GM12878 (cell line): ENCODE results near the gene ARHGAP20. TPM values are rescaled to one million over a fixed set of nuclear protein-coding genes. Genes with fewer than 3 reads are reported as not detected.

ENCODE experiments used
- ATAC-seq: fragments of 200-7000 bp; cut with Tn5 transposase; 3 replicates; pipeline ENCODE4 v1.9.1; 2020; ENCODE audit warnings: mild to moderate bottlenecking, moderate library complexity
- BruUV-seq: library from RNA; stranded (reverse); fragments of 400-500 nt; replicated peaks from 2 replicates; lab custom pipeline; 2021; lab: Mats Ljungman, UMichigan
- CTCF ChIA-PET: fragments of 300-600 bp; sonication (Branson Sonifier 250); formaldehyde crosslinking; extraction: SDS; loops from one replicate; lab custom pipeline; 2021; ENCODE audit warnings: inconsistent platforms; lab: Yijun Ruan, JAX
- POLR2A ChIA-PET: fragments of 350-600 bp; formaldehyde crosslinking; extraction: SDS; loops from one replicate; lab custom pipeline; 2021; ENCODE audit warnings: inconsistent platforms; lab: Charles Lee
- RAD21 ChIA-PET: fragments of 300-600 bp; sonication (Branson Sonifier 250); formaldehyde crosslinking; loops from one replicate; lab custom pipeline; 2023; ENCODE audit warnings: antibody characterized with exemption; ENCODE audit not compliant: unreplicated experiment; lab: Charles Lee
- SMC1A ChIA-PET: fragments of 300-600 bp; sonication (Branson Sonifier 250); formaldehyde crosslinking; loops from one replicate; lab custom pipeline; 2023; ENCODE audit not compliant: unreplicated experiment, uncharacterized antibody; lab: Charles Lee
- DNase-seq: peaks from one replicate; pipeline ENCODE4 v3.0.0-alpha.2; 2011; ENCODE audit warnings: low read depth, low spot score
- FAIRE-seq: peaks from 3 replicates; lab custom pipeline; 2011; peaks lifted over from hg19 to GRCh38; lab: Jason Lieb, UNC
- H2AFZ ChIP-seq: 2 replicates; pipeline ENCODE4 v1.6.0; 2011; ENCODE audit warnings: low read depth, low read length, control low read depth; ENCODE audit not compliant: control insufficient read depth
- H3K27ac ChIP-seq: 2 replicates; pipeline ENCODE4 v1.5.1; 2011; ENCODE audit warnings: control low read depth; ENCODE audit not compliant: control insufficient read depth, insufficient read depth
- H3K27me3 ChIP-seq, 2 experiments: replicated peaks in 1 of 2; 2 replicates each; pipeline versions ENCODE4 v1.6.0 to v1.6.1; 2011; ENCODE audit warnings: low read length in 1 of 2; ENCODE audit not compliant: control insufficient read depth in 2 of 2, insufficient read depth in 2 of 2
- H3K36me3 ChIP-seq, 2 experiments: 2 replicates each; pipeline ENCODE4 v1.5.1; 2011; ENCODE audit warnings: low read length in 1 of 2; ENCODE audit not compliant: control insufficient read depth in 2 of 2, insufficient read depth in 2 of 2
- H3K4me1 ChIP-seq: 2 replicates; pipeline ENCODE4 v1.6.1; 2011; ENCODE audit warnings: mild to moderate bottlenecking, low read length, moderate library complexity, mixed read lengths; ENCODE audit not compliant: control insufficient read depth, insufficient read depth
- H3K4me2 ChIP-seq: 2 replicates; pipeline ENCODE4 v1.6.0; 2011; ENCODE audit warnings: control low read depth; ENCODE audit not compliant: control insufficient read depth, insufficient read depth
- H3K4me3 ChIP-seq: fragments of 200-600 bp; sonication (generic); 2 replicates; pipeline ENCODE4 v1.5.1; 2016
- H3K79me2 ChIP-seq: 2 replicates; pipeline ENCODE4 v1.6.0; 2011; ENCODE audit warnings: low read length; ENCODE audit not compliant: control insufficient read depth, insufficient read depth
- H3K9ac ChIP-seq: 2 replicates; pipeline ENCODE4 v1.8.0; 2011; ENCODE audit warnings: low read length, control low read depth, mixed read lengths; ENCODE audit not compliant: control insufficient read depth, insufficient read depth
- H3K9me3 ChIP-seq: replicated peaks from 3 replicates; pipeline ENCODE4 v1.5.1; 2011; ENCODE audit warnings: mild to moderate bottlenecking, low read length; ENCODE audit not compliant: control insufficient read depth, insufficient read depth
- H4K20me1 ChIP-seq: 2 replicates; pipeline ENCODE4 v1.6.0; 2011; ENCODE audit not compliant: control insufficient read depth, insufficient read depth
- ATF2 ChIP-seq: IDR thresholded peaks from 2 replicates; pipeline ENCODE4 v1.6.1; 2012; ENCODE audit warnings: low read length, inconsistent platforms
- CBX3 ChIP-seq: fragments of 200-600 bp; sonication (generic); IDR thresholded peaks from 2 replicates; pipeline ENCODE4 v1.6.1; 2016; ENCODE audit warnings: low read depth, borderline replicate concordance
- FOS ChIP-seq: IDR thresholded peaks from 3 replicates; pipeline ENCODE4 v1.6.1; 2011; ENCODE audit warnings: borderline replicate concordance; ENCODE audit not compliant: insufficient read length; ENCODE audit errors: extremely low read depth
- HSF1 ChIP-seq: fragments of 150-350 bp; IDR thresholded peaks from 2 replicates; pipeline ENCODE4 v1.6.1; 2014; ENCODE audit warnings: mild to moderate bottlenecking, low read depth, low read length
- NFXL1 ChIP-seq: fragments of 450-650 bp; IDR thresholded peaks from 2 replicates; pipeline ENCODE4 v1.6.1; 2017; ENCODE audit warnings: antibody characterized with exemption, mild to moderate bottlenecking, borderline replicate concordance
- NFYB ChIP-seq: IDR thresholded peaks from 2 replicates; pipeline ENCODE4 v1.6.1; 2011; ENCODE audit warnings: low read depth, mild to moderate bottlenecking, low read length, improper control_type of control experiment, moderate library complexity; ENCODE audit not compliant: insufficient read depth
- NRF1 ChIP-seq: conservative IDR thresholded peaks from 2 replicates; pipeline ENCODE4 v1.6.1; 2011; ENCODE audit warnings: mild to moderate bottlenecking, low read depth, low read length, improper control_type of control experiment
- PAX8 ChIP-seq: fragments of 450-650 bp; IDR thresholded peaks from 2 replicates; pipeline ENCODE4 v1.6.1; 2017; ENCODE audit warnings: mild to moderate bottlenecking, moderate library complexity
- RELB ChIP-seq: fragments of 450-650 bp; IDR thresholded peaks from 2 replicates; pipeline ENCODE4 v1.6.1; 2017; ENCODE audit warnings: low read depth, mild to moderate bottlenecking, moderate library complexity
- SPI1 ChIP-seq: IDR thresholded peaks from 2 replicates; pipeline ENCODE4 v1.6.1; 2011; ENCODE audit warnings: low read depth, mild to moderate bottlenecking, low read length, moderate library complexity, borderline replicate concordance; ENCODE audit not compliant: insufficient read depth
- WGBS: methylation state at CpG from one replicate; pipeline ENCODE4 v1.1.6; 2016; ENCODE audit warnings: low lambda C conversion rate; ENCODE audit not compliant: insufficient replicate concordance, insufficient coverage; ENCODE audit errors: missing lambda C conversion rate; 5-methylcytosine and 5-hydroxymethylcytosine counted together
- in situ Hi-C: fragments of 300-500 bp; cut with MboI; formaldehyde crosslinking; loops from 9 replicates; pipeline ENCODE4 v1.14.3; 2018; ENCODE audit warnings: mixed read lengths
- intact Hi-C: fragments of 100-400 bp; cut with micrococcal nuclease; formaldehyde crosslinking; loops from one replicate; pipeline ENCODE4 v1.14.2; 2022; ENCODE audit not compliant: unreplicated experiment
- polyA plus RNA-seq, 11 experiments: library from polyadenylated mRNA; depleted of rRNA in 4 of 11; unstranded in 6 of 11; stranded (reverse) in 5 of 11; fragments of >200 nt; fragmentation: Nextera tagmentation in 4 of 11; fragmentation: Illumina TruSeq in 1 of 11; extraction: Ambion mirVana in 4 of 11; extraction: Trizol in 1 of 11; gene quantifications; 1 replicate in 1 of 11; 2 replicates in 10 of 11; pipeline versions ENCODE4 v1.2.1 to v1.2.3, GENCODE V29; 2011 to 2016; ENCODE audit warnings: inconsistent platforms in 2 of 11, missing spikeins in 2 of 11, low read depth in 1 of 11
- total RNA-seq, 4 experiments: library from RNA; depleted of rRNA in 3 of 4; stranded (reverse); fragments of >200 nt in 3 of 4; fragmentation: Illumina TruSeq in 1 of 4; extraction: Trizol in 1 of 4; gene quantifications; 2 replicates each; pipeline versions ENCODE4 v1.2.1 to v1.2.3, GENCODE V29; 2013 to 2021
- TF ChIP-seq, protein P1 (sequence below): fragments of 450-650 bp; IDR thresholded peaks from 2 replicates; pipeline ENCODE4 v1.6.1; 2017; ENCODE audit warnings: mild to moderate bottlenecking, low read depth, inconsistent platforms; ENCODE audit not compliant: poor library complexity, severe bottlenecking
- TF ChIP-seq, protein P2 (sequence below): fragments of 450-650 bp; IDR thresholded peaks from 2 replicates; pipeline ENCODE4 v1.6.1; 2017; ENCODE audit warnings: mild to moderate bottlenecking, moderate library complexity

ARHGAP20 gene
- total and polyA plus RNA-seq, 10 of the 15 experiments (the other 5 are each of a cell fraction or from before 2014, with no cell fraction given): 0.01 TPM; not detected in 9

GRCh38 chr11:110564676-110565356, 147.4 kb downstream of the ARHGAP20 start:
- no peak overlapping the region for H3K27ac ChIP-seq
- no peak overlapping the region for H3K4me3 ChIP-seq
- no peaks in the 10 kb centered on the region for H3K27me3 ChIP-seq
- no peak for ATAC-seq
- no peaks in the 10 kb centered on the region for H3K36me3 ChIP-seq
- H3K79me2 ChIP-seq: no peaks in the 10 kb centered on the region
- intact Hi-C loops (no loop called here), in situ Hi-C loops (no loop called here)
- DNase-seq: no peak
- FAIRE-seq: no peak
- ChIA-PET CTCF (no interaction called here), SMC1A (no interaction called here), POLR2A (no interaction called here), RAD21 (no interaction called here)
- 22% methylated on average over 8 of the region's 8 CpGs for WGBS
- H3K9ac ChIP-seq: no peak overlapping the region
- no TSS peak for BruUV-seq
- H3K4me1 ChIP-seq: no peaks in the 10 kb centered on the region
- no peaks in the 10 kb centered on the region for H3K9me3 ChIP-seq
- no peak overlapping the region for H3K4me2 ChIP-seq
- no peak overlapping the region for H2AFZ ChIP-seq
- H4K20me1 ChIP-seq: no peaks in the 10 kb centered on the region
- TF ChIP-seq HSF1 (no peak), NFYB (no peak), PAX8 (no peak), RELB (no peak), CBX3 (no peak), FOS (no peak), ATF2 (no peak), NRF1 (no peak), NFXL1 (no peak), SPI1 (no peak)
- TF ChIP-seq, protein P1, sequence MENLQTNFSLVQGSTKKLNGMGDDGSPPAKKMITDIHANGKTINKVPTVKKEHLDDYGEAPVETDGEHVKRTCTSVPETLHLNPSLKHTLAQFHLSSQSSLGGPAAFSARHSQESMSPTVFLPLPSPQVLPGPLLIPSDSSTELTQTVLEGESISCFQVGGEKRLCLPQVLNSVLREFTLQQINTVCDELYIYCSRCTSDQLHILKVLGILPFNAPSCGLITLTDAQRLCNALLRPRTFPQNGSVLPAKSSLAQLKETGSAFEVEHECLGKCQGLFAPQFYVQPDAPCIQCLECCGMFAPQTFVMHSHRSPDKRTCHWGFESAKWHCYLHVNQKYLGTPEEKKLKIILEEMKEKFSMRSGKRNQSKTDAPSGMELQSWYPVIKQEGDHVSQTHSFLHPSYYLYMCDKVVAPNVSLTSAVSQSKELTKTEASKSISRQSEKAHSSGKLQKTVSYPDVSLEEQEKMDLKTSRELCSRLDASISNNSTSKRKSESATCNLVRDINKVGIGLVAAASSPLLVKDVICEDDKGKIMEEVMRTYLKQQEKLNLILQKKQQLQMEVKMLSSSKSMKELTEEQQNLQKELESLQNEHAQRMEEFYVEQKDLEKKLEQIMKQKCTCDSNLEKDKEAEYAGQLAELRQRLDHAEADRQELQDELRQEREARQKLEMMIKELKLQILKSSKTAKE: no peak
- TF ChIP-seq, protein P2, sequence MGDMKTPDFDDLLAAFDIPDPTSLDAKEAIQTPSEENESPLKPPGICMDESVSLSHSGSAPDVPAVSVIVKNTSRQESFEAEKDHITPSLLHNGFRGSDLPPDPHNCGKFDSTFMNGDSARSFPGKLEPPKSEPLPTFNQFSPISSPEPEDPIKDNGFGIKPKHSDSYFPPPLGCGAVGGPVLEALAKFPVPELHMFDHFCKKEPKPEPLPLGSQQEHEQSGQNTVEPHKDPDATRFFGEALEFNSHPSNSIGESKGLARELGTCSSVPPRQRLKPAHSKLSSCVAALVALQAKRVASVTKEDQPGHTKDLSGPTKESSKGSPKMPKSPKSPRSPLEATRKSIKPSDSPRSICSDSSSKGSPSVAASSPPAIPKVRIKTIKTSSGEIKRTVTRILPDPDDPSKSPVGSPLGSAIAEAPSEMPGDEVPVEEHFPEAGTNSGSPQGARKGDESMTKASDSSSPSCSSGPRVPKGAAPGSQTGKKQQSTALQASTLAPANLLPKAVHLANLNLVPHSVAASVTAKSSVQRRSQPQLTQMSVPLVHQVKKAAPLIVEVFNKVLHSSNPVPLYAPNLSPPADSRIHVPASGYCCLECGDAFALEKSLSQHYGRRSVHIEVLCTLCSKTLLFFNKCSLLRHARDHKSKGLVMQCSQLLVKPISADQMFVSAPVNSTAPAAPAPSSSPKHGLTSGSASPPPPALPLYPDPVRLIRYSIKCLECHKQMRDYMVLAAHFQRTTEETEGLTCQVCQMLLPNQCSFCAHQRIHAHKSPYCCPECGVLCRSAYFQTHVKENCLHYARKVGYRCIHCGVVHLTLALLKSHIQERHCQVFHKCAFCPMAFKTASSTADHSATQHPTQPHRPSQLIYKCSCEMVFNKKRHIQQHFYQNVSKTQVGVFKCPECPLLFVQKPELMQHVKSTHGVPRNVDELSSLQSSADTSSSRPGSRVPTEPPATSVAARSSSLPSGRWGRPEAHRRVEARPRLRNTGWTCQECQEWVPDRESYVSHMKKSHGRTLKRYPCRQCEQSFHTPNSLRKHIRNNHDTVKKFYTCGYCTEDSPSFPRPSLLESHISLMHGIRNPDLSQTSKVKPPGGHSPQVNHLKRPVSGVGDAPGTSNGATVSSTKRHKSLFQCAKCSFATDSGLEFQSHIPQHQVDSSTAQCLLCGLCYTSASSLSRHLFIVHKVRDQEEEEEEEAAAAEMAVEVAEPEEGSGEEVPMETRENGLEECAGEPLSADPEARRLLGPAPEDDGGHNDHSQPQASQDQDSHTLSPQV: no peak
